GM13977 (cell line): ENCODE results near the gene SLC35F5.
"Not testable (repeated sequence)": the region's sequence is repeated elsewhere in the genome, so short reads cannot be mapped to it uniquely, and the experiment has no call there.

Source experiments
- DNase-seq: peaks from one replicate; pipeline ENCODE4 v3.0.0; 2012; ENCODE audit warnings: low spot score
- CTCF ChIP-seq: IDR thresholded peaks from 2 replicates; pipeline ENCODE4 v1.5.1; 2012; ENCODE audit warnings: mild to moderate bottlenecking, control low read depth; ENCODE audit not compliant: insufficient read depth; ENCODE audit errors: extremely low read depth, missing control alignments
- in situ Hi-C: fragments of 300-500 bp; cut with MboI; formaldehyde crosslinking; loops from one replicate; pipeline ENCODE4 v1.12.0; 2022; ENCODE audit warnings: low sequenced_read_pairs, low pct_unique_long_range_greater_than_20kb, mixed read lengths, inconsistent platforms; ENCODE audit not compliant: unreplicated experiment

Gene SLC35F5

GRCh38 chr2:113698892-113699447, 57.5 kb downstream of the SLC35F5 start:
- in situ Hi-C loops, result no loop called here
- TF ChIP-seq CTCF, result no peak

GRCh38 chr2:113698251-113698650, 58.2 kb downstream of the SLC35F5 start:
- DNase-seq, result not testable (repeated sequence)

More at GRCh38 chr2:113698892-113699447, 57.5 kb downstream of the SLC35F5 start:
- DNase-seq, result peak; percentile 67

GRCh38 chr2:113697516-113697915, 58.9 kb downstream of the SLC35F5 start:
- no peak for TF ChIP-seq CTCF
- in situ Hi-C loops, result no loop called here
- DNase-seq, result no peak

More at GRCh38 chr2:113698251-113698650, 58.2 kb downstream of the SLC35F5 start:
- in situ Hi-C loops, result not testable (repeated sequence)

GRCh38 chr2:113694438-113694837, 62.0 kb downstream of the SLC35F5 start:
- TF ChIP-seq CTCF, result no peak
- in situ Hi-C loops, result no loop called here
- DNase-seq, result no peak

- TF ChIP-seq CTCF, result no peak
- DNase-seq, result peak; percentile 61
- in situ Hi-C loops, result no loop called here
Measured at GRCh38 chr2:113692698-113693428, 63.6 kb downstream of the SLC35F5 start.

- DNase-seq, in situ Hi-C loops: not testable (repeated sequence)
Measured at GRCh38 chr2:113690871-113691270, 65.6 kb downstream of the SLC35F5 start.

- DNase-seq, result no peak
- in situ Hi-C loops, result no loop called here
- TF ChIP-seq CTCF, result no peak
Measured at GRCh38 chr2:113686537-113686936, 69.9 kb downstream of the SLC35F5 start.
